NCI-H2196 (cell line): ENCODE measurements around the gene POLR3E.
"Not testable (repeated sequence)": the region's sequence is repeated elsewhere in the genome, so short reads cannot be mapped to it uniquely, and the experiment has no call there.

Source experiments
- DNase-seq: peaks from one replicate; lab custom pipeline; 2025; ENCODE audit not compliant: unreplicated experiment; lab: John Stamatoyannopoulos, UW

POLR3E gene

GRCh38 chr16:22291860-22292318, 5.3 kb upstream of the POLR3E start:
- DNase-seq = no peak

- DNase-seq = no peak
These were observed 4.9 kb upstream of the POLR3E start for GRCh38 chr16:22292320-22292719.

- no peak for DNase-seq
These were observed 3.8 kb upstream of the POLR3E start for GRCh38 chr16:22293137-22294106.

GRCh38 chr16:22296225-22297113, 740 bp upstream of the POLR3E start:
- DNase-seq = no peak

GRCh38 chr16:22297871-22298733, 893 bp downstream of the POLR3E start:
- DNase-seq = peak; percentile 85

GRCh38 chr16:22299036-22299435, 1.8 kb downstream of the POLR3E start:
- DNase-seq = no peak

- peak; percentile 68 for DNase-seq
These were observed 3.3 kb downstream of the POLR3E start for GRCh38 chr16:22300427-22301071.

GRCh38 chr16:22301423-22301822, 4.2 kb downstream of the POLR3E start:
- DNase-seq = not testable (repeated sequence)

GRCh38 chr16:22302776-22303363, 5.7 kb downstream of the POLR3E start:
- DNase-seq = no peak

GRCh38 chr16:22304411-22304810, 7.2 kb downstream of the POLR3E start:
- DNase-seq = no peak

GRCh38 chr16:22306788-22307187, 9.6 kb downstream of the POLR3E start:
- DNase-seq = no peak

- DNase-seq = no peak
These were observed 10.6 kb downstream of the POLR3E start for GRCh38 chr16:22307838-22308237.

GRCh38 chr16:22308824-22309520, 11.8 kb downstream of the POLR3E start:
- no peak for DNase-seq

GRCh38 chr16:22311520-22311919, 14.3 kb downstream of the POLR3E start:
- no peak for DNase-seq

- DNase-seq = no peak
These were observed 15.9 kb downstream of the POLR3E start for GRCh38 chr16:22312897-22313781.

GRCh38 chr16:22313876-22314470, 16.8 kb downstream of the POLR3E start:
- DNase-seq = no peak

- DNase-seq = no peak
These were observed 17.7 kb downstream of the POLR3E start for GRCh38 chr16:22314661-22315626.
